HL-60 (cell line): Measurements from ENCODE around the gene GPC4.

ENCODE experiments used
- DNase-seq, 2 experiments: peaks; one replicate each; pipeline ENCODE4 v3.0.0-alpha.2; 2010 to 2020; ENCODE audit warnings: low read depth in 1 of 2, low spot score in 1 of 2
- H3K27ac ChIP-seq: fragments of 250-450 bp; sonication (Bioruptor Pico); replicated peaks from 2 replicates; pipeline ENCODE4 v1.5.1; 2020; ENCODE audit warnings: mild to moderate bottlenecking, moderate library complexity
- H3K27me3 ChIP-seq: fragments of 250-450 bp; sonication (Bioruptor Pico); 2 replicates; pipeline ENCODE4 v1.5.1; 2021; ENCODE audit warnings: mild to moderate bottlenecking, moderate library complexity; ENCODE audit not compliant: insufficient read depth, poor library complexity, severe bottlenecking
- H3K4me3 ChIP-seq: replicated peaks from 2 replicates; pipeline ENCODE4 v1.5.1; 2011; ENCODE audit warnings: mild to moderate bottlenecking, control low read depth, low read length; ENCODE audit not compliant: insufficient read depth
- CTCF ChIP-seq: IDR thresholded peaks from one replicate; pipeline ENCODE4 v1.5.1; 2011; ENCODE audit warnings: low read length, control low read depth, inconsistent platforms; ENCODE audit not compliant: insufficient read depth
- GABPA ChIP-seq: IDR thresholded peaks from 2 replicates; pipeline ENCODE4 v1.6.1; 2012; ENCODE audit warnings: low read depth
- POLR2AphosphoS5 ChIP-seq: IDR thresholded peaks from 2 replicates; pipeline ENCODE4 v1.6.1; 2012; ENCODE audit warnings: low read depth
- REST ChIP-seq: IDR thresholded peaks from 2 replicates; pipeline ENCODE4 v1.6.1; 2012; ENCODE audit warnings: low read depth; ENCODE audit not compliant: insufficient replicate concordance
- SPI1 ChIP-seq: IDR thresholded peaks from 2 replicates; pipeline ENCODE4 v1.6.1; 2012; ENCODE audit warnings: low read depth, mild to moderate bottlenecking, borderline replicate concordance

GPC4 gene

DNA sequence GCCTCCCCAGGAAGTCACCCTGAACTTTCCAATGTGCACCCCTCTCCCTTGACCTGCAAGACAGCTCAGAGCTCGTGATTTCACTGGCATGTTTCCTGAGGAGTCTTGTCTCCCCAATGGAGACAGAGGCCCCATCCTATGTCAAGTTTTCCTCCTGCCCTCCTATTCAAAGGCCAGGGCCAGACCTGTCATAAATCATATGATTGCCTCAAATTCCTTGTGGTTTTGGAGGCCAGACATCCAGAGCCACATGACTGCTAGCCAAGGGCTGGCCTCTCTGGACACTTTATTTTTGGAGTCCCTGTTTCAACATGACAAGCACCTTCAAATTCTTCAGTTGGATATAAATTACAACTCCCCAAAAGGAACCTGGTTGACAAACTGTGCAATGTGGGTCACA lies 121.2 kb downstream of the GPC4 start:
- TF ChIP-seq GABPA, result no peak
- TF ChIP-seq CTCF, result no peak
- TF ChIP-seq POLR2AphosphoS5, result no peak
- no peak for TF ChIP-seq REST
- TF ChIP-seq SPI1, result no peak
- Histone ChIP-seq H3K27me3 (no peaks in the 10 kb centered on the region), H3K4me3 (no peak overlapping the region), H3K27ac (no peak overlapping the region)
- no peak for DNase-seq

GRCh38 chrX:133290076-133290475 lies 125.2 kb downstream of the GPC4 start:
- Histone ChIP-seq H3K4me3 (no peak overlapping the region), H3K27ac (no peak overlapping the region), H3K27me3 (no peaks in the 10 kb centered on the region)
- DNase-seq, result no peak
- TF ChIP-seq SPI1 (no peak), CTCF (no peak), POLR2AphosphoS5 (no peak), REST (no peak), GABPA (no peak)

DNA sequence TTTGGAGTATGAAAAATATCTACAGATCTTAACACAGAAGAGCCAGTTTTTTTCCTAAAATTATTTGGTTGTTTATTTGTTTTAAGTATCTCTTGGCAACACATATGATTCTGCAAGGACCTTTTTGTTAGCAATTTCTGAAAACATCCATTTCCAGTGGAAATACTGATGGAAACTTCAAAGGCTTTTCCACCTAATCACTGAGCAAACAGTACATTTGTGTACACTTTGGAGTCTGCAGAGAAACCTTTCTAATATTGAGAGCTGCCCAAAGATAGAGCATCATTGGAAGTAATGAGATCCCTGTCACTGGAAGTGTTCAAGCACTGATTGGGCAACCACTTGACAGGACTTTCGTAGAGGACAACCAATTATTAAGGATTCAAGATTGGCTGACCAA lies 127.4 kb downstream of the GPC4 start:
- TF ChIP-seq CTCF, result no peak
- no peak for TF ChIP-seq POLR2AphosphoS5
- no peak for TF ChIP-seq REST
- TF ChIP-seq GABPA, result no peak
- no peak for TF ChIP-seq SPI1
- H3K27me3 ChIP-seq, result no peaks in the 10 kb centered on the region
- H3K4me3 ChIP-seq, result no peak overlapping the region
- no peak overlapping the region for H3K27ac ChIP-seq
- DNase-seq, result no peak
